ENCODE measurements around the gene PIP5KL1.

- TF ChIP-seq POU2F2 (IDR thresholded peaks at IDR 0.05; ENCODE audit: low read depth, low read length) (no peak), POLR2AphosphoS5 (IDR thresholded peaks at IDR 0.05; ENCODE audit: low read depth, low read length) (no peak), TAF1 (IDR thresholded peaks at IDR 0.05; ENCODE audit: low read depth, low read length) (no peak), POLR2A (IDR thresholded peaks at IDR 0.05; ENCODE audit: low read depth, low read length) (no peak)
These were observed 15.2 kb downstream of the PIP5KL1 start for GRCh38 chr9:127915325-127915752.
